Thymus (tissue), 11 donors: ENCODE data around the gene SGCD. TPM values are rescaled to one million over a fixed set of nuclear protein-coding genes. Genes with fewer than 3 reads are reported as not detected.

Experiments used
- DNase-seq, 9 donors: peaks; one replicate each; pipeline ENCODE4 v3.0.0-alpha.2; 2013; ENCODE audit warnings: low spot score in 9 of 9, low read depth in 6 of 9, missing footprints in 1 of 9
- H3K27ac ChIP-seq, 2 donors: one replicate each; pipeline ENCODE4 v1.5.1; 2013; ENCODE audit warnings: control low read depth in 1 of 2, low read depth in 1 of 2, low read length in 1 of 2, mild to moderate bottlenecking in 1 of 2, moderate library complexity in 1 of 2
- H3K27me3 ChIP-seq, 2 donors: one replicate each; pipeline ENCODE4 v1.5.1; 2013; ENCODE audit warnings: low read length in 1 of 2; ENCODE audit not compliant: control insufficient read depth in 2 of 2, insufficient read depth in 1 of 2
- H3K36me3 ChIP-seq, 2 donors: one replicate each; pipeline ENCODE4 v1.5.1; 2013; ENCODE audit warnings: low read length in 1 of 2, mild to moderate bottlenecking in 1 of 2, moderate library complexity in 1 of 2; ENCODE audit not compliant: control insufficient read depth in 2 of 2, insufficient read depth in 2 of 2
- H3K4me1 ChIP-seq, 2 donors: one replicate each; pipeline ENCODE4 v1.5.1; 2013; ENCODE audit warnings: low read length in 2 of 2; ENCODE audit not compliant: control insufficient read depth in 2 of 2, insufficient read depth in 2 of 2
- H3K4me3 ChIP-seq, 2 donors: one replicate each; pipeline ENCODE4 v1.5.1; 2013; ENCODE audit warnings: low read length in 2 of 2, control low read depth in 1 of 2, mild to moderate bottlenecking in 1 of 2
- H3K9me3 ChIP-seq, 2 donors: one replicate each; pipeline ENCODE4 v1.5.1; 2013; ENCODE audit warnings: low read length in 1 of 2, mild to moderate bottlenecking in 1 of 2; ENCODE audit not compliant: control insufficient read depth in 2 of 2, insufficient read depth in 1 of 2
- WGBS: extraction: QIAGEN DNeasy Blood & Tissue Kit; methylation state at CpG from one replicate; pipeline ENCODE4 v1.1.7; 2013; 5-methylcytosine and 5-hydroxymethylcytosine counted together
- polyA plus RNA-seq: library from polyadenylated mRNA; stranded (reverse); fragments of 200-250 nt; gene quantifications from one replicate; pipeline ENCODE4 v1.2.3, GENCODE V29; 2013
- total RNA-seq: library from RNA; stranded (reverse); fragments of 120-200 nt; gene quantifications from one replicate; pipeline ENCODE4 v1.2.4, GENCODE V29; 2013
- donor health status: healthy.

Gene SGCD
- total and polyA plus RNA-seq, 2 donors: 0.46 to 1.6 TPM

- Histone ChIP-seq H3K9me3 (no peaks in the 10 kb centered on the region), H3K27me3 (no peaks in the 10 kb centered on the region), H3K27ac (no peak overlapping the region), H3K4me1 (no peaks in the 10 kb centered on the region), H3K36me3 (no peaks in the 10 kb centered on the region), H3K4me3 (no peak overlapping the region)
- DNase-seq: no peak
- WGBS: 83% methylated on average over 5 of the region's 5 CpGs
These were observed 147.3 kb downstream of the SGCD start for GRCh38 chr5:156474251-156474650.

- H3K27me3 ChIP-seq: no peaks in the 10 kb centered on the region
- H3K36me3 ChIP-seq: no peaks in the 10 kb centered on the region
- H3K27ac ChIP-seq: no peak overlapping the region
- H3K4me3 ChIP-seq: no peak overlapping the region
- DNase-seq: peak in 1 of 9 donors; percentile 1
- 55% methylated on average over 4 of the region's 4 CpGs for WGBS
- no peaks in the 10 kb centered on the region for H3K9me3 ChIP-seq
- no peaks in the 10 kb centered on the region for H3K4me1 ChIP-seq
These were observed 148.5 kb downstream of the SGCD start for GRCh38 chr5:156475182-156476157.

- H3K9me3 ChIP-seq: no peaks in the 10 kb centered on the region
- H3K36me3 ChIP-seq: no peaks in the 10 kb centered on the region
- H3K27ac ChIP-seq: no peak overlapping the region
- no peak overlapping the region for H3K4me3 ChIP-seq
- H3K4me1 ChIP-seq: no peaks in the 10 kb centered on the region
- no peak for DNase-seq
- 92% methylated on average over 3 of the region's 3 CpGs for WGBS
- no peaks in the 10 kb centered on the region for H3K27me3 ChIP-seq
These were observed 149.2 kb downstream of the SGCD start for GRCh38 chr5:156476158-156476551.

GRCh38 chr5:156476678-156477077 is 149.7 kb downstream of the SGCD start:
- H3K27ac ChIP-seq: peak overlapping the region in 1 of 2 donors; percentile 5
- no peak for DNase-seq
- no peaks in the 10 kb centered on the region for H3K9me3 ChIP-seq
- no peaks in the 10 kb centered on the region for H3K4me1 ChIP-seq
- H3K36me3 ChIP-seq: no peaks in the 10 kb centered on the region
- no peaks in the 10 kb centered on the region for H3K27me3 ChIP-seq
- no peak overlapping the region for H3K4me3 ChIP-seq
- 91% methylated on average over 2 of the region's 2 CpGs for WGBS

- H3K4me3 ChIP-seq: no peak overlapping the region
- 95% methylated on average over 1 of the region's 1 CpG for WGBS
- no peaks in the 10 kb centered on the region for H3K27me3 ChIP-seq
- no peak overlapping the region for H3K27ac ChIP-seq
- no peaks in the 10 kb centered on the region for H3K4me1 ChIP-seq
- H3K9me3 ChIP-seq: no peaks in the 10 kb centered on the region
- no peaks in the 10 kb centered on the region for H3K36me3 ChIP-seq
- DNase-seq: no peak
These were observed 150.2 kb downstream of the SGCD start for GRCh38 chr5:156477196-156477595.

- no peak for DNase-seq
- H3K27ac ChIP-seq: no peak overlapping the region
- H3K36me3 ChIP-seq: no peaks in the 10 kb centered on the region
- no peaks in the 10 kb centered on the region for H3K9me3 ChIP-seq
- WGBS: 95% methylated on average over 1 of the region's 1 CpG
- H3K4me1 ChIP-seq: no peaks in the 10 kb centered on the region
- no peaks in the 10 kb centered on the region for H3K27me3 ChIP-seq
- H3K4me3 ChIP-seq: no peak overlapping the region
These were observed 152.9 kb downstream of the SGCD start for GRCh38 chr5:156479849-156480248.

GRCh38 chr5:156481741-156482140 is 154.8 kb downstream of the SGCD start:
- H3K27ac ChIP-seq: no peak overlapping the region
- H3K4me3 ChIP-seq: no peak overlapping the region
- WGBS: 86% methylated on average over 4 of the region's 4 CpGs
- no peaks in the 10 kb centered on the region for H3K4me1 ChIP-seq
- peaks cover 0 to 2% of the 10 kb centered on the region in 2 donors for H3K9me3 ChIP-seq
- no peaks in the 10 kb centered on the region for H3K27me3 ChIP-seq
- no peaks in the 10 kb centered on the region for H3K36me3 ChIP-seq
- no peak for DNase-seq

- DNase-seq: no peak
- peaks cover 0 to 4% of the 10 kb centered on the region in 2 donors for H3K9me3 ChIP-seq
- H3K36me3 ChIP-seq: no peaks in the 10 kb centered on the region
- H3K4me1 ChIP-seq: no peaks in the 10 kb centered on the region
- no peak overlapping the region for H3K27ac ChIP-seq
- H3K27me3 ChIP-seq: no peaks in the 10 kb centered on the region
- H3K4me3 ChIP-seq: no peak overlapping the region
These were observed 155.9 kb downstream of the SGCD start for GRCh38 chr5:156482818-156483217.

GRCh38 chr5:156486394-156487238 is 159.7 kb downstream of the SGCD start:
- Histone ChIP-seq H3K27me3 (no peaks in the 10 kb centered on the region), H3K4me1 (no peaks in the 10 kb centered on the region), H3K36me3 (no peaks in the 10 kb centered on the region), H3K9me3 (peaks cover 0 to 4% of the 10 kb centered on the region in 2 donors), H3K4me3 (no peak overlapping the region), H3K27ac (no peak overlapping the region)
- WGBS: 90% methylated on average over 2 of the region's 2 CpGs
- no peak for DNase-seq
